HuH-7.5 (cell line): ENCODE data around the gene DENND1A.
"Not testable (repeated sequence)": the region's sequence is repeated elsewhere in the genome, so short reads cannot be mapped to it uniquely, and the experiment has no call there.

Source experiments
- DNase-seq: peaks from one replicate; pipeline ENCODE4 v3.0.0; 2011; ENCODE audit warnings: low spot score

The DENND1A gene

DNA sequence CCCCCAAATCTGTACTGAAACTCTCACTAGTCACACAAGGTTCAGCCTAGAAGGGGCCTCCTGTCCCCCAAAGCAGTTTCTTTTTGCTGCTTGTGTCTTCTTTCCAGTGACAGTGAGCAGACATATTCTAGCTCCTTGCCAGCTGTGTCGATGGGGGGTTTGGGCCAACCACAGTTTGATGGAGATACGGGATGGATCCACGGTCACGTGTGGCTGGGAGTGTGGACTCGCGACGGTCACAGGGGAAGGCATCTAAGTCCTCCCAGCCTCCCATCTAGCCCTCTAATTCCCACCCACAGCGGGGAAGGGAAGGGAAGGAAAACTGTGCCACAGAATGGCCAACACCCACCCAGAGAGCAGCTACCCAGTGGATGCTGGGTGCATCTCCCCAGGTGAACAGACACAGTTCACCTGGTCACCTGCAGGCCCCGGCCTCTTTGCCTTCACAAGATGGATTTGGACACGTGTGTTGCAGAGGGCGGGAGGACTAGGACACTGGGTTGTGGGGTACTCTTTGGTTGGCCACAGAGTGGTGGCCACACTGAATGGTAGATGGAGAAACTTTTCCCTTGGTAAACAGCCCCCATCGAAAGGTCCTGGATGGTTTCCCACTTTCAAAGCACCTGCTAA is 519.5 kb downstream of the DENND1A start:
- DNase-seq, result no peak

DNA sequence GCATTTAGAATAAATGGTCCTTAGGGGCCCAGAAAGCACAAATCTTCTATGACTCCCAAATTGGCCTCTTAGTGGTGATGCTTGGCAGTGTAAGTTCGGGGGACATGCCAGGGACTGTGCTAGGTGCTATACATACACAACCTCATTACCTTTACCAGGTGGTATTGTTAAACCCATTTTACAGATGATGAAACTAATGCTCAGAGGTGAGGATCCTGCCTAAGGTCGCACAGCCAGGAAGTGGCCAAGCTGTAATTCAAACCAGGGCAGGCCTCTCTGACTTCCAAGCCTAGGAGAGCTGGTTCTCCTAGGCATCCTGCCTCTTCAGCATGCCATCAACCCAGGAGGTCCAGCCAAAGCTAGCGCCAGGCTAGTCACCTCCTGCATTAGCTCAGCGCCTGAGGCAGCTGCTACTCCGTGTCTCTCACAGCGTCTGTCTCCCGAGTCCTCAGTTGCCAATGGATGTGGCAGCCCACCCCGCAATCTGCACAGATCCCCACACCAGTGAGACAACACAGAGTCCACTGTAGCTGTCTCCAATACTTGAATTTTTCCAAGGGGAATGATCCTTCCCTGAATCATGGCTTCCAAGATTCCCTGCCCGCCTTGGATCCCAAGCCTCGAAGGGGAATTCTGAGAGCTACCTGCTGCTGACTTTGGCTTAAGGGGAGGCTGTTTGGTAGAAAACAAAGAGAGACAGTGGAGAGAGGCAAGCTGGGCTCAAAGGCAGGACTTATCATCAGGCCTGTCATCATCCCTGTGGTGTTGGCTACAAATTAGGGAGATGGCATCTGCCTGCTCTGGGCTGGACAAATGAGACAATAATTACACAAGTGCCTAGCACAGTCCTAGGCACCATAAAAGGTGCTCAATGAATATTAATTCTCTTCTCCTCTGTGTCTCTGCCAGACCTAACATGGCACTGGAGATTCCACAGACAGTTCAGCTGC is 521.3 kb downstream of the DENND1A start:
- no peak for DNase-seq

DNA sequence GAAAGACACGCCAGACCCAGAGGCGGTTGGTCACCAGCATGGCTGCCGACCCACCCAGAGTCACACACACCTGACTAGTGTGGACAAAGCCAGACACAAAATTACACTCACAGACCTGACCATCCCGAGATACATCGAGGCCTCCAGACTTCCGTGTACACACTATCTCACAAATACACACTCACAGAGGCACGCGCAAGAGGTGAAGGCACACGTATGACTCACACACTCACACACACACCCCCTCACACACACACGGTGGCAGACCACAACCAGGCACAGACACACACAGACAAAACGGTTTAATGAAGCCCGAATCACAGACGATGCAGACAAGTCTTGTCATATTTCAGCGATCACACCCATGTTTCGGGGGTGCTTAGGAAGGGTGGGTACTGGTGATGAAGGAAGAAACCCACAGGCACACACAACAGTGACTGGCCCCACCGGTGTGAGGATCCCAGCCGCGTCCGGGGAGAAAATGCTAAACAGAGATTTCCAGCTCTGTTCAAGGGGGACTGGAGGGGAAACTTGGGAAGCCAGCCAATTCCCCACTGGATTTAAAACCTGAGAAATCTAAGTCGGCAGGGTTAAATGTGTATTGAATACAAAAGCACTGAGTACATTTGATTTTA is 522.6 kb downstream of the DENND1A start:
- no peak for DNase-seq

GRCh38 chr9:123406691-123407216 is 523.2 kb downstream of the DENND1A start:
- DNase-seq, result no peak

- no peak for DNase-seq
Observed at GRCh38 chr9:123406016-123406415, 523.9 kb downstream of the DENND1A start.

GRCh38 chr9:123402981-123403509 is 526.9 kb downstream of the DENND1A start:
- no peak for DNase-seq

DNA sequence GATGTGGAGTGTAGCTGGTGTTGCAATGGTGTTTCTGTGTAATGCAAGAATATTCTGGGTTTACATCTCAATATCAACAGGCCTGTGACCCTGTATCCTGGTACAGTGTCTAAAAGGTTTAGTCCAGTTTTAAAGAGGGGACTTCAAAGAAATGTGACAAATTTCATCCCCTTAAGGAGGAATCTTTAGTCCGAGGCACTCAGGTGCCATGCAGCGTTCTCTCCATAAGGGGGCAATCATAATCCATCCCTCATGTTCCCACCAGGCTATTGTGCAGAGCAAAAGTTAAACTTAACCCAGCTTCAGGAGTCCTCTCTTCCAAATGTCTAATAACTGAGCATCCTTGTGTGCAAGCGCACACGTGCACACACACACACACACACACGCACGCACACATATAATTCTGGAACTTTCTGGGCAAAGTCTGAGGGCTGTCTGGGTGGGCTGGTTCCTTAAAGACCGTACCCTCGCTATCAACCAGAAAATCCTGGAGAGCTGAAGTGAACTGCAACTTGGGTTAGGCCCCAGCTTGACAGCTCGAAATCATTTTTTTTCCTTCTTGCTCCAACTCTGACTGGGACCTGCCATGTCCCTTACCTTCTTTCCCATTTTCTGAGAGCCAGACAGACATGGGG is 527.9 kb downstream of the DENND1A start:
- peak; percentile 90 for DNase-seq

GRCh38 chr9:123400926-123401503 is 528.9 kb downstream of the DENND1A start:
- DNase-seq, result no peak

GRCh38 chr9:123399803-123400378 is 530.0 kb downstream of the DENND1A start:
- peak; percentile 82 for DNase-seq

DNA sequence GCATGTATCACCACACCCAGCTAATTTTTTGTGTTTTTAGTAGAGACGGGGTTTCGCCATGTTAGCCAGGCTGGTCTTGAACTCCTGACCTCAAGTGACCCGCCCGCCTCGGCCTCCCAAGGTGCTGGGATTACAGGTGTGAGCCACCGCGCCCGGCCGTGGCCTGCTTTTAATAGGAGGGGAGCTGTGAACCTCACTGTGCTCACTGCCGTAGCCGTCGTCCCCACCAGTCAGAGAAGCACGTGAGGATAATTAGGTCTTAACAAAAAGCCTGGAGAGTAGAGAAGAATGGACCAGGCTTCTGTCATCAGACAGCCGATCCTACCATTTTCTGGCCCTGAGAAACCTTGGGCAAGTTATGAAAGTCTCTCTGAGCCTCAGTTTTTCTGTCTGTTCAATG is 531.0 kb downstream of the DENND1A start:
- not testable (repeated sequence) for DNase-seq

- no peak for DNase-seq
Observed at GRCh38 chr9:123397975-123398374, 532.0 kb downstream of the DENND1A start.

- DNase-seq, result no peak
Observed at GRCh38 chr9:123395689-123396511, 534.0 kb downstream of the DENND1A start.

- no peak for DNase-seq
Observed at GRCh38 chr9:123395276-123395688, 534.6 kb downstream of the DENND1A start.

- DNase-seq, result no peak
Observed at GRCh38 chr9:123394291-123395235, 535.4 kb downstream of the DENND1A start.

- DNase-seq, result no peak
Observed at GRCh38 chr9:123392802-123393201, 537.1 kb downstream of the DENND1A start.

GRCh38 chr9:123391946-123392345 is 538.0 kb downstream of the DENND1A start:
- DNase-seq, result no peak

DNA sequence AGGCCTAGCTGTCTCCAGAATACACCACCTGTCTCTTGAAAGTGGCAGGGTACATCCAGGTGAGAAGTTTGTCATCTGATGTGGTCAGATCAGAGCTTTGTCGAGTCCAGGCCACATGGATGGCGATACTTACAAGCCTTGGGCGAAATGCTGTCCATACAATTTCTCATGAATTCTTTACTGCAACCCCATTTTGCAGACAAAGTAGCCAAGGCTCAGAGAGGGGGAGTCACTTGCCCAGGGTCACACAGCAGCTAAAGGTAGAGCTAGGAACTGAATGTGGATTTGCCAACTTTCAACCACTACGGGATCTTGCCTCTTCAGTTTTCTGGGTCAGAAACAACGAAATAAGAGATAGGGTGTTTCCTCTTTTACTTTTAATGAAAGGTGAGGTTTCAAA is 538.7 kb downstream of the DENND1A start:
- DNase-seq, result no peak

- DNase-seq, result no peak
Observed at GRCh38 chr9:123390337-123391135, 539.4 kb downstream of the DENND1A start.
